Breast epithelium (tissue), 3 donors: Measurements from ENCODE around the gene SETBP1.

Experiments
- POLR2AphosphoS5 ChIP-seq, 3 donors: sonication (generic); formaldehyde crosslinking; IDR thresholded peaks; one replicate each; pipeline ENCODE4 v1.6.1; 2017; ENCODE audit warnings: antibody characterized with exemption in 3 of 3
- TF ChIP-seq, protein P1 (sequence below), 3 donors: fragments of 450-650 bp; IDR thresholded peaks; one replicate each; pipeline ENCODE4 v1.5.1; 2016 to 2017; ENCODE audit warnings: antibody characterized with exemption in 3 of 3, mild to moderate bottlenecking in 3 of 3, moderate library complexity in 3 of 3

DNA sequence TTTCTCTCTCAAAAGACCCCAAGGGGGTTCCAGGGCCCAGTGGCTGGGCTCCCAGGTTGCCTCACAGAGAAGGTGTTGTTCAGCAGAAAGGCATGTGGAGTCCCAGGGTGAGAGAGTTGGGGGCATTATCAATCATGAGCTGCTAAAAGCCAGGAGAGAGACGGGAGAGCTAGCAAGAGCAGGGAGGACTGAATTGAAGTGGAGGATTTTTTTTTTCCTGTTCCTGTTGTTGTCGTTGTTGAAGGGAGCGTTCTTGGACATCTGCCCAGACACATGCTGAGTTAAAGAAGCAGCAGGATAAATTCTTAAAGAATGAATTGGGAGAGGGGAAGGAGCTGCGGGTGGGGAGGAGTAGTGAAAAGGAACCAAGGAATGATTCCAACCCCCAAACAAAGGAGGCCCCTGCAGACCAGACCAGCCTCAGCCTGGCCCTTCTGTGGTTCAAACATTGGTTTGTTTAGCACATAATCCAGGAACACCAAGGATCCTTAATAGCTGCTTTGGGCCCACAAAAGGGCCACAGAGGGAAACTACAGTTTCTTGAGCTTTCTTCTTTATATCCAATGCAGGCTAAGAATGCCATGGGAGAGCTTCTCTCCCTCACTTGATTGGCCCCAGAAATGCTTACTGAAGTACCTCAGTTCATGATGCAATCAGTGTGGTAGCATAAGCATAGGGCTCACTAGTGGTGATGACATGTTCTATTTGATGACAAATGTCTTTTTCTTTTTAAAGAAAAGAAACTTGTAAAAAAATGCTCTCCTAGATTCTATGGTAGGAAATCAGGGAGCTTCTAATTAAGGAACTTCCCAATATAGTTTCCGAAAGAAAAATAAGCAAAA, 146.0 kb downstream of the SETBP1 start:
- TF ChIP-seq, protein P1, sequence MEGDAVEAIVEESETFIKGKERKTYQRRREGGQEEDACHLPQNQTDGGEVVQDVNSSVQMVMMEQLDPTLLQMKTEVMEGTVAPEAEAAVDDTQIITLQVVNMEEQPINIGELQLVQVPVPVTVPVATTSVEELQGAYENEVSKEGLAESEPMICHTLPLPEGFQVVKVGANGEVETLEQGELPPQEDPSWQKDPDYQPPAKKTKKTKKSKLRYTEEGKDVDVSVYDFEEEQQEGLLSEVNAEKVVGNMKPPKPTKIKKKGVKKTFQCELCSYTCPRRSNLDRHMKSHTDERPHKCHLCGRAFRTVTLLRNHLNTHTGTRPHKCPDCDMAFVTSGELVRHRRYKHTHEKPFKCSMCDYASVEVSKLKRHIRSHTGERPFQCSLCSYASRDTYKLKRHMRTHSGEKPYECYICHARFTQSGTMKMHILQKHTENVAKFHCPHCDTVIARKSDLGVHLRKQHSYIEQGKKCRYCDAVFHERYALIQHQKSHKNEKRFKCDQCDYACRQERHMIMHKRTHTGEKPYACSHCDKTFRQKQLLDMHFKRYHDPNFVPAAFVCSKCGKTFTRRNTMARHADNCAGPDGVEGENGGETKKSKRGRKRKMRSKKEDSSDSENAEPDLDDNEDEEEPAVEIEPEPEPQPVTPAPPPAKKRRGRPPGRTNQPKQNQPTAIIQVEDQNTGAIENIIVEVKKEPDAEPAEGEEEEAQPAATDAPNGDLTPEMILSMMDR (IDR thresholded peaks at IDR 0.05), result no peak
- TF ChIP-seq POLR2AphosphoS5 (IDR thresholded peaks at IDR 0.05), result peak in 1 of 3 donors; percentile 9
